ENCODE data around the gene NOTCH1. TPM values are rescaled to one million over a fixed set of nuclear protein-coding genes. Genes with fewer than 3 reads are reported as not detected.

NOTCH1 gene
- total RNA-seq, 2 donors from 2014 or later: 23.4 to 24.2 TPM

- Histone ChIP-seq H3K9me3 (ENCODE audit: control insufficient read depth, low read length) (peaks cover 6% of the 10 kb centered on the region), H3K9ac (ENCODE audit: extremely low read depth, low read length, poor library complexity, severe bottlenecking) (no peak overlapping the region), H3K36me3 (ENCODE audit: control insufficient read depth, insufficient read depth, low read length) (no peaks in the 10 kb centered on the region), H3K4me1 (ENCODE audit: control insufficient read depth, insufficient read depth, low read length) (peaks cover 8% of the 10 kb centered on the region), H3K4me3 (ENCODE audit: low read length) (no peak overlapping the region), H3K27me3 (ENCODE audit: control insufficient read depth, insufficient read depth, low read length, poor library complexity, severe bottlenecking) (no peaks in the 10 kb centered on the region), H3K27ac (ENCODE audit: low read depth, low read length) (no peak overlapping the region)
- Mint-ChIP-seq H3K4me1 (peaks cover 14% of the 10 kb centered on the region), H3K4me3 (no peak overlapping the region), H3K27me3 (ENCODE audit: insufficient read depth) (peaks cover 14% of the 10 kb centered on the region), H3K9me3 (peaks cover 21% of the 10 kb centered on the region), H3K36me3 (ENCODE audit: low read depth) (no peaks in the 10 kb centered on the region), H3K27ac (no peak overlapping the region)
- no peak for TF ChIP-seq CTCF (conservative IDR thresholded peaks at IDR 0.05)
- DNase-seq: peak; percentile 81
- WGBS, 2 experiments (ENCODE audit: insufficient coverage in 1 of 2, insufficient read length in 1 of 2): 81 to 84% methylated on average over 20 to 21 of the region's 21 CpGs
These were observed 18.6 kb upstream of the NOTCH1 start for GRCh38 chr9:136564379-136564988.

GRCh38 chr9:136563646-136564325, 17.9 kb upstream of the NOTCH1 start:
- DNase-seq: no peak
- H3K4me3 ChIP-seq (ENCODE audit: low read length): no peak overlapping the region
- H3K9me3 ChIP-seq (ENCODE audit: control insufficient read depth, low read length): peaks cover 12% of the 10 kb centered on the region
- Mint-ChIP-seq H3K4me3 (no peak overlapping the region), H3K9me3 (peaks cover 28% of the 10 kb centered on the region), H3K27ac (no peak overlapping the region), H3K36me3 (ENCODE audit: low read depth) (peaks cover 2% of the 10 kb centered on the region), H3K4me1 (peaks cover 10% of the 10 kb centered on the region), H3K27me3 (ENCODE audit: insufficient read depth) (peaks cover 21% of the 10 kb centered on the region)
- no peak overlapping the region for H3K9ac ChIP-seq (ENCODE audit: extremely low read depth, low read length, poor library complexity, severe bottlenecking)
- 78 to 79% methylated on average over 10 to 19 of the region's 19 CpGs for WGBS, 2 experiments (ENCODE audit: insufficient coverage in 1 of 2, insufficient read length in 1 of 2)
- H3K36me3 ChIP-seq (ENCODE audit: control insufficient read depth, insufficient read depth, low read length): no peaks in the 10 kb centered on the region
- H3K27me3 ChIP-seq (ENCODE audit: control insufficient read depth, insufficient read depth, low read length, poor library complexity, severe bottlenecking): no peaks in the 10 kb centered on the region
- H3K27ac ChIP-seq (ENCODE audit: low read depth, low read length): no peak overlapping the region
- peaks cover 6% of the 10 kb centered on the region for H3K4me1 ChIP-seq (ENCODE audit: control insufficient read depth, insufficient read depth, low read length)
- TF ChIP-seq CTCF (conservative IDR thresholded peaks at IDR 0.05): no peak

- 90 to 91% methylated on average over 17 to 24 of the region's 24 CpGs for WGBS, 2 experiments (ENCODE audit: insufficient coverage in 1 of 2, insufficient read length in 1 of 2)
- TF ChIP-seq CTCF (conservative IDR thresholded peaks at IDR 0.05): no peak
- H3K9ac ChIP-seq (ENCODE audit: extremely low read depth, low read length, poor library complexity, severe bottlenecking): no peak overlapping the region
- Mint-ChIP-seq H3K36me3 (ENCODE audit: low read depth) (peaks cover 6% of the 10 kb centered on the region), H3K4me1 (peaks cover 7% of the 10 kb centered on the region), H3K27me3 (ENCODE audit: insufficient read depth) (peaks cover 27% of the 10 kb centered on the region), H3K9me3 (peaks cover 34% of the 10 kb centered on the region), H3K27ac (no peak overlapping the region), H3K4me3 (no peak overlapping the region)
- peaks cover 5% of the 10 kb centered on the region for H3K4me1 ChIP-seq (ENCODE audit: control insufficient read depth, insufficient read depth, low read length)
- H3K4me3 ChIP-seq (ENCODE audit: low read length): no peak overlapping the region
- DNase-seq: no peak
- no peaks in the 10 kb centered on the region for H3K36me3 ChIP-seq (ENCODE audit: control insufficient read depth, insufficient read depth, low read length)
- H3K27ac ChIP-seq (ENCODE audit: low read depth, low read length): peak overlapping the region; percentile 32
- H3K9me3 ChIP-seq (ENCODE audit: control insufficient read depth, low read length): peaks cover 17% of the 10 kb centered on the region
- H3K27me3 ChIP-seq (ENCODE audit: control insufficient read depth, insufficient read depth, low read length, poor library complexity, severe bottlenecking): no peaks in the 10 kb centered on the region
These were observed 17.1 kb upstream of the NOTCH1 start for GRCh38 chr9:136562746-136563495.

All from endodermal cell (in vitro differentiated cells).